GM11168 (cell line): ENCODE measurements around the gene ZSCAN18.
"Not testable (repeated sequence)": the region's sequence is repeated elsewhere in the genome, so short reads cannot be mapped to it uniquely, and the experiment has no call there.

Source experiments
- in situ Hi-C: fragments of 300-500 bp; cut with MboI; formaldehyde crosslinking; loops from one replicate; pipeline ENCODE4 v1.12.0; 2022; ENCODE audit warnings: low sequenced_read_pairs; ENCODE audit not compliant: unreplicated experiment

ZSCAN18 gene, protein sequence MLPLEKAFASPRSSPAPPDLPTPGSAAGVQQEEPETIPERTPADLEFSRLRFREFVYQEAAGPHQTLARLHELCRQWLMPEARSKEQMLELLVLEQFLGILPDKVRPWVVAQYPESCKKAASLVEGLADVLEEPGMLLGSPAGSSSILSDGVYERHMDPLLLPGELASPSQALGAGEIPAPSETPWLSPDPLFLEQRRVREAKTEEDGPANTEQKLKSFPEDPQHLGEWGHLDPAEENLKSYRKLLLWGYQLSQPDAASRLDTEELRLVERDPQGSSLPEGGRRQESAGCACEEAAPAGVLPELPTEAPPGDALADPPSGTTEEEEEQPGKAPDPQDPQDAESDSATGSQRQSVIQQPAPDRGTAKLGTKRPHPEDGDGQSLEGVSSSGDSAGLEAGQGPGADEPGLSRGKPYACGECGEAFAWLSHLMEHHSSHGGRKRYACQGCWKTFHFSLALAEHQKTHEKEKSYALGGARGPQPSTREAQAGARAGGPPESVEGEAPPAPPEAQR

DNA sequence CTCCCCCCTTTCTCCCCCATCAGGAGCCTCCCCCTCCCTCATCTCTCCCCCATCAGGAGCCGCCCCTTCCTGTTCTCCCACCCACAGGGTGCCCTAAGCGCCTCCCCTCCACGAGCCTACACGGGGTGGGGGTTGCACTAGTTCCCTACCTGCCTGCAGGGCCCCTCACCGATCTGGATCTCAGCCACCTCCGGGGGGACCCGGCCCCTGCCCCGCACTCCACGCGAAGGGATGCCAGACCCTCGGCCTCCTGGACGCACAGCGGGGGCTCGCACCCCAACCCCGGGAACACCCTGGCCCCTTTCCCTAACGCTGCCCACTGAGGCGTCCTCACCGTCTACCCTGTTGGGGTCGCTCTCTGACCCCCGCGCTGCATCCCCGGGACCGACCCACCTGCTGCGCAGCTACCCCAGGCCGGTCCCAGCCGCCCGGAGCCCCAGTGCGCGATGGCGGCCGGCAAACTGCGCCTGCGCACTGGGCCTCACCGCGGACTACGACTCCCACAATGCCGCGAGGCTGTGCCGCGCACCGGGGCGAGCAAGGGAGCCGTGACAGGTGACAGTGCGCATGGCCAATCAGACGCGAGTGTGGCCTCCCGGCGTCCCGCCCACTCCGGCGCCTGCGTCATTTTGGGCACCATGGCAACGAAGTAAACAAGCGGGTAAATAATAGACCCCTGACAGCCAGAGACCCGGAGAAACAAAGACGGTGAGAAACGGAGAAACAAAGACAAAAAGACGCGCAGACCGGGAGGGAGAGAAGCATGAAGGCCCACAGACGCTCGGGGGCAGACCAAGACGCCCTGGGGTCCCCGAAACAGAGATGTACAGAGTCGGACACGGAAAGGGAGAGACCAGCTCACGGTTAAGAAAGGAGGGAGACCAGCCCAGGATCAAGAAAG lies at the start of gene ZSCAN18:
TSS of gene ZSCAN18 (minus strand) at position 451 of the 901 bp plus-strand sequence. CDS start 7,964 bp downstream, outside the sequence.
- in situ Hi-C loops = no loop called here

DNA sequence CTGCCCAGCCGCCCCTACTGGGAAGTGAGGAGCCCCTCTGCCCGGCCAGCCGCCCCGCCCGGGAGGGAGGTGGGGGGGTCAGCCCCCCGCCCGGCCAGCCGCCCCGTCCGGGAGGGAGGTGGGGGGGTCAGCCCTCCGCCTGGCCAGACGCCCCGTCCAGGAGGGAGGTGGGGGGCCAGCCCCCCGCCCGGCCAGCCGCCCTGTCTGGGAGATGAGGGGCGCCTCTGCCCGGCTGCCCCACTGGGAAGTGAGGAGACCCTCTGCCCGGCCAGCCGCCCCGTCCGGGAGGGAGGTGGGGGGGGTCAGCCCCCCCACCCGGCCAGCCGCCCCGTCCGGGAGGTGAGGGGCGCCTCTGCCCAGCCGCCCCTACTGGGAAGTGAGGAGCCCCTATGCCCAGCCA lies 49.4 kb upstream of the ZSCAN18 start:
- in situ Hi-C loops = not testable (repeated sequence)

DNA sequence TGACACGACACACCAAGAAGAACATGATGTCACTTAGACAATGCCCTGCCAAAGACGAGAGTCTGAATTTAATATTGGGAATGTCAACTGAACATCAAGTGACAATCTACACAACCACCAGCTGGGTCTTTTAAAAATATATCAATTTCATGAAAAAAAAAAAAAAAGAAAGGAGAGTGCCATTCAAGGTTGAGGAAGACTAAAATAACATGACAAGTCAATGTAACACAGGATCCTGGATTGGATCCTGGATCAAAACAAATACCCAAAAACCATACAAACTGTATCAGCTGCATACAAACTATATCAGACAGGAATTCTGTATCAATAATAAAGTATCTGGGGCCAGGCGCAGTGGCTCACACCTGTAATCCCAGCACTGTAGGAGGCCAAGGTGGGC lies 47.8 kb upstream of the ZSCAN18 start:
- in situ Hi-C loops = no loop called here

- in situ Hi-C loops = no loop called here
Measured at GRCh38 chr19:58134244-58134643, 36.2 kb upstream of the ZSCAN18 start.

- in situ Hi-C loops = no loop called here
Measured at GRCh38 chr19:58129284-58129683, 31.3 kb upstream of the ZSCAN18 start.

DNA sequence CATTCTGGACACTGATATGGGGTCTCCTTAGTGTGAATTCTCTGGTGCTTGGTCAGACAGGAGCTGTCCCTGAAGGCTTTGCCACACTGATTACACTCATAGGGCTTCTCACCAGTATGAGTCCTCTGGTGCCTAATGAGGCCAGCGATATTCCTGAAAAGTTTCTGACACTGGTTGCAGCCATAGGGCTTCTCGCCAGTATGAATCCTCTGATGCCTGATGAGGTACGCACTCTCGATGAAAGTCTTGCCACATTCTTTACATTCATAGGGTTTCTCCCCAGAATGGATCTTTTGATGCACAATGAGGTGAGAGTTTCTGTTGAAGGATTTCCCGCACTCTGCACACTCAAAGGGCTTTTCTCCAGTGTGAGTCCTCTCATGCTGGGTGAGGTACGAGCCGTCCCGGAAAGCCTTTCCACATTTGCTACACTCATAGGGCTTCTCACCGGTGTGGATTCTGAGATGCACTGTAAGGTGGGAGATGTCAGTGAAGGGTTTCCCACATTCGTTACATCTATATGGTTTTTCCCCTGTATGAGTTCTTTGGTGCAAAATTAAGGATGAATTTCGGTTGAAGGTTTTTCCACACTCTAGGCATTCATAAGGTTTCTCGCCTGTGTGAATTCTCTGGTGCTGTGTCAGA lies 30.1 kb upstream of the ZSCAN18 start:
- in situ Hi-C loops = no loop called here

- in situ Hi-C loops = no loop called here
Measured at GRCh38 chr19:58123354-58123753, 25.3 kb upstream of the ZSCAN18 start.

DNA sequence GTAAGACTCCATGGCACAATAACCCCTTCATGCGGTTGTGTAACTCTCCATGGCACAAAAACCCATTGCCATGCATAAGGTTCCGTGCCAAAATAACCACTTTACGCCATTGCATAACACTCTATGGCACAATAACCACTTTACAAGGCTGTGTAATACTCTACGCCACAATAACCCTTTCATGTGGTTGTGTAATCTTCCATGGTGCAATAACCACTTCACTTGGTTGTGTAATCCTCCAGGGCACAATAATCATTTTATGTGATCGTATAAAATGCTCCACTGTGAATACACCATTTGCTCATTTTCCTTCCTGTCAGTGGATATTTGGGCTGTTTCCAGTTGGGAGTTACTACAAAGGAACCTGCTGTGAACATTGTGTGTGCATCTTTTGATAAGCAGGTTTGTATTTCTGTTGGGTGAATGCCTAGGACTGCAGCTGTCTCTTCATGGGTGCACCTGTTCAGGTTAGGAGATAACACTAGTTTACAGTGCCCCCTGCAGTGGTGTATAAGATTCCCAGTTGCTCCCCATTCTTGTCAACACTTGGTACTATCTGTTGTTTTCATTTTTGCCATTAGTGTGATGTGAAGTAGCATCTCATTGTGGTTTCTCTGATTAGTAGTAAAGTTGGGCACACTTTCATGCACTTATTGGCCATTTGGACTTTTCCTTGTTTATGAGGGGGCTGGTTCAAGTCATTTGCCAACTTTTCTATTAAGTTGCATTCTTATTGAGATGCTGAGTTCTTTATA lies 21.1 kb upstream of the ZSCAN18 start:
- in situ Hi-C loops = no loop called here

GRCh38 chr19:58117841-58118575 lies 20.0 kb upstream of the ZSCAN18 start:
- in situ Hi-C loops = no loop called here

DNA sequence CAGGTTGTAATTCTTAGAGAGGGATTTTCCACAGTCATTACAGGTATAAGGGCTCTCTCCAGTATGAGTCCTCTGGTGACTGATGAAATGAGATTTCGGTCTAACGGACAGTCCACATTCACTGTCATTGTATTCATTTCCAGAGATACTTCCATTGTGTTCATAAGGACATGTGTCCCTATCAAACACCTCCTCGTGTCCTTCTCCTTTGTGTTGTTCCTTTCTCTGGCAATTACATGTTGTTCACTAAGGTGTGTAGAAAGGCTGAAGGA lies 10.5 kb upstream of the ZSCAN18 start:
- in situ Hi-C loops = no loop called here

DNA sequence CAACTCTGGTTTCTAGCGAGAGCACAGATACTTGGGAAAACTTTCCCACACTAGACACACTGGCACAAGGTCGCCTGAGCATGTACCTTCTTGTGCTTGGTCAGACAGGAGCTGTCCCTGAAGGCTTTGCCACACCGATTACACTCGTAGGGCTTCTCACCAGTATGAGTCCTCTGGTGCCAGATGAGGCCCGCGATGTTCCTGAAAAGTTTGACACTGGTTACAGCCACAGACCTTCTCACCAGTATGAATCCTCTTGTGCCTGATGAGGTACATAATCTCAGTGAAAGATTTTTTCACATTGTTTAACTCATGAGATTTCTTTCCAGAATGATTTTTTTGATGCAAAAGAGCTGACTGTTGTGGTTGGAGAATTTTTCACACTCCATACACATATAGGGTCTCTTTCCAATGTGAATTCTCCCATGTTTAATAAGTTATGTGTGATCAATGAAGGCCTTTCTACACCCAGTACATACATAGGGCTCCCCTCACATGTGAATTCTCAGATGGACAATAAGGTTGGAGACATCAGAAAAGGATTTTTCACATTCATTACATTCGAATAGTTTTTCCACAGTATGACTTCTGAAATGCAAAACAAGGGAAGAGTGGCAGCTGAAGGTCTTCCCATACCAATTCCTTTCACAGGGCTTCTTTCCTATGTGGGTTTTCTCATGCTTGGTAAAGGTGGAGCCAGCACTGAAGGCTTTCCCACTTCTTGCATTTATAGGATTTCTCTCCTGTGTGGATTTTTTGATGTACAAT lies 9.9 kb upstream of the ZSCAN18 start:
- in situ Hi-C loops = no loop called here

GRCh38 chr19:58098682-58098998 lies 609 bp upstream of the ZSCAN18 start:
- in situ Hi-C loops = no loop called here

GRCh38 chr19:58097349-58097748 lies 682 bp downstream of the ZSCAN18 start:
- in situ Hi-C loops = no loop called here

DNA sequence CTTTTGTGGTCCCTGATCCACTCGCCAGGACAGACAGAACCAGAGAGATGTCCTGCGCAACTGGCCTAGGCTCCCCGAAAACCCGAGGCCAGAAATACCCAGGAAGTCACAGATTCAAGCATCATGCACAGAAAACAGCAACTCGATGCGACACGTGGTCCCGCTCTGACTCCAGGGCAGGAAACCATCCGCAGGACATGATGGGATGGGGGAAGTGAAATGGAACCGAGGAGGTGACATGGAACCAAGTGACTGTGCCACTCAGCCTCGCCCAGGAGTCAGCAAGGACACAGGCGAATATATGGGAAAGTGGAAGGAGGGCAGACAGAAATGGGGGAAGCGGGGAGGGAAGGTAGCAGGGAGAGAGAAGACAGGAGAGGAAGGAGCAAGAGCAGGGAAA lies 1.1 kb downstream of the ZSCAN18 start:
- in situ Hi-C loops = no loop called here

DNA sequence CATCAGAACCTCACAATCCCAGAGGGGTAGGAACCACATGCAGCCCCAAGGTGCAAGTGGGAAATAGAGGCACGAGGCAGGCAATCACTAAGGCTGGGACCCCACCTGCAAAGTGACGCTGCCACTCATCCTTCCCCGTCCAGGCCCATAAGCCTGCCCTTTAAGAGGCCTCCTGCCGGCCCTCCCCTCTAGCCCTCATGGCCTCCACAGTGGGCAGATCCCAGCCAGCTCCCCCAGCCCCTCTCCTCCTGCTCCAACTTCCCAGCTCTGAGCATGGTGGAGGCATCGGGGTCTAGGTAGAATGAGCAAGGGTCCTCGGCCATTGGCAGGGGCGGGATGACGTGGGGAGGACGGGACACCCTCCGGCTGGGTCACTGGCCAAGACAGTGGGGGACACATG lies 2.7 kb downstream of the ZSCAN18 start:
- in situ Hi-C loops = no loop called here

DNA sequence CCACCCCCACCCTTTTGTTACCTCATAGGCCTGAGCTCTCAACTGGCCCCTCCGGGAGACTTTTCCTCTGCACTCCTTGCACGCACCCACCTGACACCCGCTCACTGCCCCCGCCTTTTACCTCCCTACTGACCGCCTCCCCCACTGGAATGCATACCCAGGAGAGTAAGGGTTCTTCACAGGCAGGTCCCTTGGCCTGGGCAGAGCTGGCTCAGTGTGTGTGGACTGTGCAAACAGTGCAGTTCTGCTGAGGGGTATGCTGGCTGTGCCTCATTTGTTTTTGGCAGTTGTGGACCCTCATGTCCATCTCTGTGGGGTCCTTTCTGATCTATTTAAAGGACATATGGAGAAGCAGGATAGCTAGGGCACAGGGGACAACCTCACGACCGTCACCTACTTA lies 5.0 kb downstream of the ZSCAN18 start:
- in situ Hi-C loops = no loop called here

GRCh38 chr19:58091251-58091995 lies 6.6 kb downstream of the ZSCAN18 start:
- in situ Hi-C loops = no loop called here

DNA sequence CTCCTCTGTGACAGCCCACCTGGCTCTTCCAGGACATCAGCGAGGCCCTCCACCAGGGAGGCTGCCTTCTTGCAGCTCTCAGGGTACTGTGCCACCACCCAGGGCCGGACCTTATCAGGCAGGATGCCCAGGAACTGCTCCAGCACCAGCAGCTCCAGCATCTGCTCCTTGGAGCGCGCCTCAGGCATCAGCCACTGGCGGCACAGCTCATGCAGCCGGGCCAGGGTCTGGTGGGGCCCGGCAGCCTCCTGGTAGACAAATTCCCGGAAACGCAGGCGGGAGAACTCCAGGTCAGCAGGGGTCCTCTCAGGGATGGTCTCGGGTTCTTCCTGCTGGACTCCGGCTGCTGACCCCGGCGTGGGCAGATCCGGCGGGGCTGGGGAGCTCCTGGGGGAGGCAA lies 8.2 kb downstream of the ZSCAN18 start:
- in situ Hi-C loops = no loop called here
